ENCODE results near the gene KIZ.

GRCh38 chr20:21191839-21192238, 66.0 kb downstream of the KIZ start:
- TF ChIP-seq CTCF (conservative IDR thresholded peaks at IDR 0.05; ENCODE audit: low read depth in 2 of 2), result no peak
- no peak for TF ChIP-seq EZH2 (IDR thresholded peaks at IDR 0.05; ENCODE audit: low read depth, unreplicated experiment)

Data from GM23338 (cell line).